Lower leg skin (tissue), 4 donors: Measurements from ENCODE around the gene B3GALT6. TPM values are rescaled to one million over a fixed set of nuclear protein-coding genes. Genes with fewer than 3 reads are reported as not detected.

ENCODE experiments used
- DNase-seq, 2 donors: peaks; one replicate each; pipeline ENCODE4 v3.0.0-alpha.2; 2019; ENCODE audit warnings: low spot score in 2 of 2
- H3K4me3 ChIP-seq: fragments of 200-600 bp; sonication (generic); 2 replicates; pipeline ENCODE4 v1.5.1; 2017; ENCODE audit warnings: mild to moderate bottlenecking, low read depth; ENCODE audit not compliant: poor library complexity, severe bottlenecking
- CTCF ChIP-seq, 3 donors: fragments of 450-650 bp; IDR thresholded peaks; one replicate each; pipeline ENCODE4 v1.5.1; 2016; ENCODE audit warnings: antibody characterized with exemption in 3 of 3, mild to moderate bottlenecking in 3 of 3, moderate library complexity in 2 of 3
- POLR2A ChIP-seq, 2 donors: fragments of 450-650 bp; IDR thresholded peaks; one replicate each; pipeline ENCODE4 v1.6.1; 2016 to 2017; ENCODE audit warnings: antibody characterized with exemption in 2 of 2, mild to moderate bottlenecking in 1 of 2, moderate library complexity in 1 of 2
- WGBS, 2 donors: methylation state at CpG; one replicate each; pipeline ENCODE4 v1.1.5; 2018; 5-methylcytosine and 5-hydroxymethylcytosine counted together
- intact Hi-C: fragments of 100-400 bp; cut with DNase I; formaldehyde crosslinking; loops from one replicate; pipeline ENCODE4 v1.15.0; 2023; ENCODE audit warnings: low total_unique reads
- total RNA-seq, 4 donors: library from RNA; depleted of rRNA; stranded (reverse); fragments of >200 nt; gene quantifications; one replicate each; pipeline ENCODE4 v1.1.0, GENCODE V29; 2016

B3GALT6 gene
- total RNA-seq, 4 donors from 2014 or later, result 12.8 to 26.1 (median 18.9) TPM

GRCh38 chr1:1197188-1197500 lies 34.9 kb upstream of the B3GALT6 start:
- DNase-seq, result no peak
- intact Hi-C loops, result no loop called here
- TF ChIP-seq CTCF (IDR thresholded peaks at IDR 0.05) (no peak), POLR2A (IDR thresholded peaks at IDR 0.05) (no peak)
- 92 to 97% methylated on average over 8 of the region's 8 CpGs for WGBS, 2 donors
- H3K4me3 ChIP-seq, result no peak overlapping the region

- no peak overlapping the region for H3K4me3 ChIP-seq
- TF ChIP-seq CTCF (IDR thresholded peaks at IDR 0.05) (no peak), POLR2A (IDR thresholded peaks at IDR 0.05) (no peak)
- intact Hi-C loops, result no loop called here
- WGBS, 2 donors, result 92 to 94% methylated on average over 24 to 32 of the region's 48 CpGs
- DNase-seq, result no peak
Observed at GRCh38 chr1:1197551-1198422, 34.2 kb upstream of the B3GALT6 start.

GRCh38 chr1:1198423-1199140 lies 33.5 kb upstream of the B3GALT6 start:
- WGBS, 2 donors, result 73 to 83% methylated on average over 12 to 22 of the region's 23 CpGs
- H3K4me3 ChIP-seq, result no peak overlapping the region
- intact Hi-C loops, result no loop called here
- no peak for TF ChIP-seq CTCF (IDR thresholded peaks at IDR 0.05)
- no peak for TF ChIP-seq POLR2A (IDR thresholded peaks at IDR 0.05)
- no peak for DNase-seq

- TF ChIP-seq CTCF (IDR thresholded peaks at IDR 0.05) (no peak), POLR2A (IDR thresholded peaks at IDR 0.05) (no peak)
- no peak for DNase-seq
- no peak overlapping the region for H3K4me3 ChIP-seq
- WGBS, 2 donors, result 83 to 85% methylated on average over 16 to 17 of the region's 22 CpGs
- intact Hi-C loops, result no loop called here
Observed at GRCh38 chr1:1199141-1199960, 32.7 kb upstream of the B3GALT6 start.

GRCh38 chr1:1199961-1200875 lies 31.8 kb upstream of the B3GALT6 start:
- H3K4me3 ChIP-seq, result no peak overlapping the region
- WGBS, 2 donors, result 79 to 85% methylated on average over 21 to 28 of the region's 31 CpGs
- TF ChIP-seq POLR2A (IDR thresholded peaks at IDR 0.05) (no peak), CTCF (IDR thresholded peaks at IDR 0.05) (no peak)
- intact Hi-C loops, result no loop called here
- DNase-seq, result no peak
